ENCODE results near the gene KLHL42.

DNA sequence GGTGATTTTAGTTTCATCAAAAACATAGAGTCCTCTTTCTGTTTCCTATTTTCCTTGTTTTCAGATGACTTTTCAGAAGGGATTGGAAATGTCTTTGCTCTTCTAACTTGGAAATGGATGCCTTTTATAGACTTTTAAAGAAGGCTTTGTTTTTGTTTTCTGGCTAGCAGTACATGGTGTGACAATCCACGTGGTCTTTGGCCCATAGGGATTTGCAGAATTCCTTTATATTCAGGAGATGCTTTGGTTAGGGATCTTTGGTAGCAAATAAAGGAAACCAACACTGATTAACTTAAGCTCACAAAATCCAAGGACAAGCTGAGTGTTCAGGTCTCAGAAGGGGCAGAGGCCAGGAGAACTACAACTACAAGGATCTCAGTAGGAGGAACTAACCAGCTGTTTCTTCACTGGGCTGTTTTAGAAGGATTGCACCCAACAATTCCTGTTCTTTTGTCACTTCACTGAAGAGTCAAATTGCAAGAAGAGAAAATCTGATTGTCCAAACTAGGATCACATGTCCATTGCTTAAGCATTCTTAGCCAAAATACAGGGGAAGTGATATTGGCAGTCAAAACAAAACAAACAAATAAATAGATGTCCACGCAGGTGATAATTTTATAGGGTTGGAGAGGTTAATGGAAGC lies 58.6 kb downstream of the KLHL42 start:
- TF ChIP-seq CTCF (IDR thresholded peaks at IDR 0.05 in 2 of 3, conservative IDR thresholded peaks at IDR 0.05 in 1 of 3; ENCODE audit: borderline replicate concordance in 1 of 3, insufficient read depth in 1 of 3, low read depth in 2 of 3, low read length in 2 of 3) (no peak), ZNF274 (IDR thresholded peaks at IDR 0.05; ENCODE audit: low read depth, low read length) (no peak), YY1 (IDR thresholded peaks at IDR 0.05; ENCODE audit: extremely low read depth, insufficient replicate concordance, low read depth, low read length) (no peak), SP1 (IDR thresholded peaks at IDR 0.05; ENCODE audit: low read depth) (no peak), POLR2A (IDR thresholded peaks at IDR 0.05; ENCODE audit: borderline replicate concordance, extremely low read depth, insufficient read depth, insufficient read length) (no peak), POLR2AphosphoS5 (IDR thresholded peaks at IDR 0.05; ENCODE audit: low read depth, low read length) (no peak), REST (IDR thresholded peaks at IDR 0.05; ENCODE audit: low read depth) (no peak)
- TF ChIP-seq, protein P1, sequence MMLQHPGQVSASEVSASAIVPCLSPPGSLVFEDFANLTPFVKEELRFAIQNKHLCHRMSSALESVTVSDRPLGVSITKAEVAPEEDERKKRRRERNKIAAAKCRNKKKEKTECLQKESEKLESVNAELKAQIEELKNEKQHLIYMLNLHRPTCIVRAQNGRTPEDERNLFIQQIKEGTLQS (IDR thresholded peaks at IDR 0.05) = no peak

Measured in HCT116 (cell line).